Osteoblast (primary cell): Measurements from ENCODE around the gene FAXDC2. TPM values are rescaled to one million over a fixed set of nuclear protein-coding genes. Genes with fewer than 3 reads are reported as not detected.
"Not testable (repeated sequence)": the region's sequence is repeated elsewhere in the genome, so short reads cannot be mapped to it uniquely, and the experiment has no call there.

ENCODE experiments used
- DNase-seq: peaks from one replicate; pipeline ENCODE4 v3.0.0; 2011; ENCODE audit warnings: low spot score, mixed read lengths; ENCODE audit not compliant: insufficient read length; ENCODE audit errors: missing footprints
- H2AFZ ChIP-seq: 2 replicates; pipeline ENCODE4 v1.6.0; 2011; ENCODE audit warnings: mild to moderate bottlenecking, low read length
- H3K27ac ChIP-seq: 2 replicates; pipeline ENCODE4 v1.5.1; 2011; ENCODE audit warnings: mild to moderate bottlenecking, low read depth, low read length, moderate library complexity
- H3K27me3 ChIP-seq: 2 replicates; pipeline ENCODE4 v1.6.0; 2012; ENCODE audit warnings: mild to moderate bottlenecking, control low read depth, inconsistent platforms, low read length, moderate library complexity; ENCODE audit not compliant: insufficient read depth
- H3K36me3 ChIP-seq: 2 replicates; pipeline ENCODE4 v1.5.1; 2011; ENCODE audit warnings: mild to moderate bottlenecking, low read length, control low read depth, moderate library complexity; ENCODE audit not compliant: insufficient read depth
- H3K4me1 ChIP-seq: 2 replicates; pipeline ENCODE4 v1.5.1; 2011; ENCODE audit warnings: mild to moderate bottlenecking, low read length, control low read depth, moderate library complexity; ENCODE audit not compliant: insufficient read depth
- H3K4me2 ChIP-seq: 2 replicates; pipeline ENCODE4 v1.6.0; 2011; ENCODE audit warnings: mild to moderate bottlenecking, low read length; ENCODE audit not compliant: insufficient read depth
- H3K4me3 ChIP-seq: fragments of 200-600 bp; sonication (generic); 3 replicates; pipeline ENCODE4 v1.5.1; 2012; ENCODE audit warnings: mild to moderate bottlenecking, low read length, inconsistent platforms; ENCODE audit not compliant: insufficient read depth
- H3K79me2 ChIP-seq: 2 replicates; pipeline ENCODE4 v1.6.0; 2012; ENCODE audit warnings: mild to moderate bottlenecking, low read length, control low read depth, inconsistent platforms; ENCODE audit not compliant: insufficient read depth
- H3K9me3 ChIP-seq: 2 replicates; pipeline ENCODE4 v1.5.1; 2011; ENCODE audit warnings: low read depth, low read length, control low read depth
- H4K20me1 ChIP-seq: 2 replicates; pipeline ENCODE4 v1.6.0; 2012; ENCODE audit warnings: mild to moderate bottlenecking, low read length, control low read depth; ENCODE audit not compliant: insufficient read depth
- CTCF ChIP-seq: IDR thresholded peaks from 2 replicates; pipeline ENCODE4 v1.5.1; 2011; ENCODE audit warnings: mild to moderate bottlenecking, low read depth, low read length, moderate library complexity; ENCODE audit errors: extremely low read depth
- total RNA-seq: library from RNA; depleted of rRNA; stranded (reverse); fragments of >200 nt; gene quantifications from 2 replicates; pipeline ENCODE4 v1.2.3, GENCODE V29; 2012

The FAXDC2 gene
- total RNA-seq, 1 donor, result 13.8 TPM

GRCh38 chr5:154837009-154837901 lies 13.1 kb downstream of the FAXDC2 start:
- Histone ChIP-seq H3K79me2 (no peaks in the 10 kb centered on the region), H3K27me3 (no peaks in the 10 kb centered on the region), H4K20me1 (peaks cover 2% of the 10 kb centered on the region), H2AFZ (no peak overlapping the region), H3K4me2 (no peak overlapping the region), H3K9me3 (no peaks in the 10 kb centered on the region), H3K27ac (no peak overlapping the region), H3K4me3 (no peak overlapping the region), H3K36me3 (peaks cover 7% of the 10 kb centered on the region), H3K4me1 (peaks cover 12% of the 10 kb centered on the region)
- TF ChIP-seq CTCF, result no peak
- DNase-seq, result no peak

GRCh38 chr5:154836225-154836624 lies 14.2 kb downstream of the FAXDC2 start:
- H4K20me1 ChIP-seq, result peaks cover 2% of the 10 kb centered on the region
- no peak overlapping the region for H3K4me3 ChIP-seq
- H3K79me2 ChIP-seq, result no peaks in the 10 kb centered on the region
- H3K36me3 ChIP-seq, result peaks cover 7% of the 10 kb centered on the region
- no peak for TF ChIP-seq CTCF
- no peaks in the 10 kb centered on the region for H3K27me3 ChIP-seq
- no peak overlapping the region for H2AFZ ChIP-seq
- no peaks in the 10 kb centered on the region for H3K9me3 ChIP-seq
- peaks cover 12% of the 10 kb centered on the region for H3K4me1 ChIP-seq
- DNase-seq, result no peak
- H3K4me2 ChIP-seq, result no peak overlapping the region
- no peak overlapping the region for H3K27ac ChIP-seq

- not testable (repeated sequence) for H3K27ac ChIP-seq, H3K27me3 ChIP-seq, H2AFZ ChIP-seq, DNase-seq, H4K20me1 ChIP-seq, H3K9me3 ChIP-seq, H3K4me2 ChIP-seq, H3K4me3 ChIP-seq, H3K79me2 ChIP-seq
- peaks cover 10% of the 10 kb centered on the region for H3K36me3 ChIP-seq
- H3K4me1 ChIP-seq, result peaks cover 12% of the 10 kb centered on the region
Measured at GRCh38 chr5:154835701-154836052, 14.7 kb downstream of the FAXDC2 start.

GRCh38 chr5:154834053-154834452 lies 16.4 kb downstream of the FAXDC2 start:
- TF ChIP-seq CTCF, result no peak
- H3K79me2 ChIP-seq, result no peaks in the 10 kb centered on the region
- H3K4me2 ChIP-seq, result no peak overlapping the region
- peaks cover 20% of the 10 kb centered on the region for H3K36me3 ChIP-seq
- no peaks in the 10 kb centered on the region for H4K20me1 ChIP-seq
- no peak overlapping the region for H2AFZ ChIP-seq
- DNase-seq, result no peak
- no peak overlapping the region for H3K4me3 ChIP-seq
- peaks cover 12% of the 10 kb centered on the region for H3K4me1 ChIP-seq
- no peaks in the 10 kb centered on the region for H3K9me3 ChIP-seq
- no peak overlapping the region for H3K27ac ChIP-seq
- H3K27me3 ChIP-seq, result no peaks in the 10 kb centered on the region

- not testable (repeated sequence) for H3K4me2 ChIP-seq
- H3K36me3 ChIP-seq, result peaks cover 16% of the 10 kb centered on the region
Measured at GRCh38 chr5:154832804-154833203, 17.6 kb downstream of the FAXDC2 start.

More at GRCh38 chr5:154832804-154833203, 17.6 kb downstream of the FAXDC2 start:
- H2AFZ ChIP-seq, H4K20me1 ChIP-seq, H3K79me2 ChIP-seq, H3K9me3 ChIP-seq, H3K27ac ChIP-seq, DNase-seq, H3K27me3 ChIP-seq, H3K4me3 ChIP-seq: not testable (repeated sequence)
- peaks cover 12% of the 10 kb centered on the region for H3K4me1 ChIP-seq
